CD4-positive, alpha-beta T cell treated with Interferon alpha-2 for 1 hour (primary cell): ENCODE results near the gene CC2D1A.
"Not testable (repeated sequence)": the region's sequence is repeated elsewhere in the genome, so short reads cannot be mapped to it uniquely, and the experiment has no call there.

Source experiments
- DNase-seq, 2 donors: peaks; one replicate each; pipeline ENCODE4 v3.0.0-alpha.2; 2020 to 2022

Gene CC2D1A

DNA sequence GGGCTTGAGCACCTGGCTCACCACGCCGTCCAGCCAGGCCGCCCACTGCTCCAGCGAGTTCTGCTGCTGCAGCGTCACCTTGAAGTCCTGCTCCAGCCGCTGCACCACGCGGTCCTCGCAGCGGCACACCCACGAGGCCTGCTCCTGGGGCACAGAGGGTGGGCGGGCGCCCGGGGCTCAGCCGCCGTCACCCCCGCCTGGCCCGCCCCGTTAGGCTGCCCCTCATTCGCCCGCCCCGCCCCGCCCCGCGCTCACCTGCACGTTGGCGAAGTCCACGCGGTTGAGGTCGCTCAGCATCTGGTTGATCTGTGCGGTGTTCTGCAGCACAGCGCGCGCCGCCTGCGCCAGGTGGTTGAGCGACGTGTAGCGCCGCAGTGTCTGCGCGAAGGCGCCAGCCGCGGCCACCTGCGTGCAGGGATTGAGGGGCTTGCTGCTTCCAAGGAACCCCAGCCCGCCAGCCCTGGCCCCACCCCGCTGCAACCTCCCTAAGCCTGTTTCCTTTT, 57.7 kb downstream of the CC2D1A start:
- DNase-seq = no peak

DNA sequence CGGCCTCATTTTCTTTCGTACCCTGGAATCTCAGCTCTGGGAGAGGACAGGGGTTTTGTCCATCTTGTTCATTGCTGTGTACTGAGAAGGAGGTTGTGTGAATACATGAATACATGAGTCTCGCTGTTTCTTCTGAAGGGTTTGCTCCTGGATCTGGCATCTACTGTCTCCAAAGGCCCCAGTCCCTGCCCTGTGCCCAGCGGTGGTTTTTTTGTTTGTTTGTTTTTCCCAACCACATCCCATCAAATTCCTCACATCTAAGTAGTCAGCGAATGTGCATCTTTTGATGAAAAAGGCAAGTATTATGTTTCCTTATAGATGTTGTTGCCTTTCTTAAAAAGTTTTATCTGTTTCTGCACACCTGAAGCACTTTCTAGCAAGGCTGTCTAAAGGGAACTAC, 58.8 kb downstream of the CC2D1A start:
- DNase-seq = no peak

DNA sequence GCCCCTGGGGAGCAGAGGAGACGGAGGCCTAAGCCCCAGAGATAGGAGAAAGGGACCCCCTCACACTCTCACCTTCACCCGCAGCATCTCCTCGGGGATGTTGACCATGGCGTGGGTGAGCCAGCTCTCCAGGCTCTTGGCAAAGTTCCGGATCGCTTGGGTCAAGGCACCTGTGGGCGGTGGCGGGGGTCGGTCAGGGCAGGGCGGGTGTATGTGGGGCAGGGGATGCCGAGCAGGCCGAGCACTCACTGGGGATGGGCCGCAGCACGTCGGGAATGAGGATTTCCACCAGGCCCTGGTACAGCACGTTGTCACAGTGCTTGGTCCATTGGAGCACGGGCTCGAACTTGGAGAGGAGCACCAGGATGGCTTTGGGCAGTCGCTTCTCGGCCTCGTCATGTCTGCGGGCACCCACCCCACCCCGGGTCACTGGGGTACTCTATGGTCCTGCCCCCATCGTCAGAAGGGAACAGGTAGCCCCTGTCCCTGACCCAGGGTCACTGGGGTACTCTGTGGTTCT, 59.4 kb downstream of the CC2D1A start:
- DNase-seq = no peak

DNA sequence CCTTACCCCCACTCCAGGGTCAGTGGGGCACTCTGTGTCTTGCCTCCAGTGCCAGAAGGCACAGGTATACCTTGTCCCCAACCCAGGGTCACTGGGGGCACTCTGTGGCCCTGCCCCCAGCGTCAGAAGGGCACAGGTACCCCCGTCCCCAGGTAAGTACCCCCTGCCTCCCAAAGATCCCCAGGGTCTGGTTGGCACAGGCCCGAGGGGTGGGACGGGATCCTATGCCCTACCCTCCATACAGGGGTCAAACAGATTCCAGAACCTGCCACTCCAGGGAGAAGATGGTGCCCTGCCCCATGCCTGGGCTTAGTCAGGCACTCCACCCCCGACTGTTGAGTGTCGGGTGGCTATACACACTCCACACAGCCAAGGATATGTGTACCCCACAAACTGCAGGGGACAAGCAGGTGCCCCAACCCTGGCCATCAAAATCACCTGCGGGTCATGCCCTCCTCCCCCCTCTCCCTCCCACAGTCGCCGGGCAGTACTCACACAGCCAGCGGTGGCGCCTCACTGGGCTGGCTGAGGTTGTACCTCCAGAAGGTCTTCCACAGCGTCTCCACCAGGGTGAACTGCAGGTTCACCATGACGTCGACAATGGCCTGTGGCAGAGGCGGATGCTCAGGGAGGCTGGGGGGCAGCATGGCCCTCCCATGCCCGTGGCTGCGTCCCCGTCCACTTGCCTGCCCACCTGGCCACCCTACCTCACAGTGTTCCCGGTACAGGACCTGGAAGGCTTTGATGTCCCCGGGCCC, 60.1 kb downstream of the CC2D1A start:
- DNase-seq = no peak

DNA sequence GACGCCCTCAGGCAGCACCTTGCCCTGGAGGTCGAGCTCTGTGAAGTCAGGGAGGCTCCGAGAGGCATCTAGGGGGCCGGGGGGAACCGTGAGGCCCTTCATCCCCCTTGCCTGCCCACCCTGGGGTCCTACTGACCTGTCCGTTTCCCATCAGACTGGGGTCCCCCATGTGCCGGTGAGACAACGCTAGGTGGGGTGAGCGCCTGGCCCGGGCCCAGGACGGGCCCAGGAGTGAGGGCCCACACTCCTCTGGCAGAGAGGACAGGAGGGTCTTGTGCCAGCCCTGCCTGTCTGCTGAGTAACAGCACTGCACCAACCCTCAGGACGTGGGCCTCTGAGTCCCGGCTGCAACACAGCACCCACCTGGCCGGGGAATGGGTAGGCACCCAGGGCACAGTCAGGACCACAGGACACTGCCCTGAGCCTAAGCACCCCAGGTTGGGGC, 60.7 kb downstream of the CC2D1A start:
- no peak for DNase-seq

DNA sequence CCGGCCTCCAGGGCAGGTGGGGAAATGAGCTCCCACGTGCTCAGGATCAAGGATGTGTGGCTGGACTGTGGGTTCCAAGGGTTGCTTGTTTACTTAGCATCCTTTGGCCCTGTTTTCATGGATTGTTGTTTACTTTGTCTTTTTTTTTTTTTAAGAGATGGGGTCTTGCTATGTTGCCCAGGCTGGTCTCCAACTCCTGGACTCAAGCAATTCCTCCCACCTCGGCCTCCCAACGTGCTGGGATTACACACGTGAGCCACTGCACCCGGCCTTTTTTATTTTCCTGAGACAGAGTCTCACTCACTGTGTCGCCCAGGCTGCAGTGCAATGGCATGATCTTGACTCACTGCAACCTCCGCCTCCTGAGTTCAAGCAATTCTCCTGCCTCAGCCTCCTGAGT, 61.2 kb downstream of the CC2D1A start:
- not testable (repeated sequence) for DNase-seq

DNA sequence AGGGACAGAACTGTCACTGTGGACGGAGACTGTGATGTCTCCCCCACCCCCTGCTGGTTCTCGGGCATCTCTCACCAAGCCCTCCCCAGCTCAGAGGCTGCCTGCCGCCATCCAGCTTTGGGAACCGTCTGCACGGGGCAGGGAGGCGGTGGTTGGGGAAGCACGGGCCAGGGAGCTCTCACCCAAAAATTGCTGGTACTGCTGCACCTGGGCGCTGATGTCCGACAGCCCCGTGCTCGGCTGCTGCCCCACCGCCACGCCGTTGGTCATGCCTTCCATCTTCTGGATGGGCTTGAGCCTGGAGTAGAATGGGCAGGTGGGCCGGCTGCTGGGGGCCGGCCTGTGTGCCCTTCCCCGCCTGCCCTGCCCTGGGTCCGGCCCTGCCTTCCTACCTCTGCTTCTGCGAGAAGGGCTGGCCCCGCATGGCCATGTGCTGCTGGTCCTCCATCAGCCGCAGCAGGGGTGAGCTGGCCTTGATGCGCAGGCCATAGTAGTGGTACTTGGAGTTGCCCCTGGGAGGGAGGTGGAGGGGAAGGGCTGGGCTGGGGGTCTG, 62.5 kb downstream of the CC2D1A start:
- DNase-seq = no peak

DNA sequence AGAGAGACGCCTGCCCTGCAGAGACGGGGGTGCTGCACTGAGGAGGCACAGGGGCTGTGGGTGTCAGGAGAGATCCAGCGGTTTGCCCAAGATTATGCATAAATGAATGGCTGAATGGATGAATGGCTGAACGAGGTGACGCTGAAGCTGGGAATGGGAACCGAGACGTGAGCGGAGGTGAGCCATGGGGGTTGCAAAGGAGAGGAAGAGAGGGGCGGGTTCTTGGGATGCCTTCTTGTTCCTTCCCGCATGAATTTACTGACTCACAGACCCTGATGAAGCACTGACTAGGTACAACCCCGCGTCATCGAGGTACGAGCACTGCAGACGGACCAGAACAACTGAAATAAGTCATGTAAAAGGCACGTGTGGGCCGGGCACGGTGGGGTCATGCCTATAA, 63.0 kb downstream of the CC2D1A start:
- DNase-seq = no peak

DNA sequence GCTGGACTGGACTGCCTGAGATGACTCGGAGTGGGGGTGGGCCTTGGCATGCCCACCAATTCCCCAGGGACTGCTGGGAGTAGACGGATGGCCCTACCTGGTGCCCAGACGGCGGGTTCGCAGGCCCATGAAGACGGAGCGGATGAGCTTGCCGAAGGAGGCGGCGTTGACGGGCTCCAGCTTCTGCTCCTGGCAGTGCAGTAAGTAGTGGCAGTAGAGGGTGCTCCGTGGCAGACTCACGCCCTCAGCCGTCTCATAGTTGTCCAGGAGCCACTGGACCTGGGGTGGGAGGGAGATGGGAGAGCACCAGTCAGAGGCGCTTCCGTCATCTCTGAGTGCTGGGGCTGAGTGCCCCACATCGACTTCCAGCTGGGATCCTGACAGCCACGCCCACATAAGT, 63.9 kb downstream of the CC2D1A start:
- no peak for DNase-seq

DNA sequence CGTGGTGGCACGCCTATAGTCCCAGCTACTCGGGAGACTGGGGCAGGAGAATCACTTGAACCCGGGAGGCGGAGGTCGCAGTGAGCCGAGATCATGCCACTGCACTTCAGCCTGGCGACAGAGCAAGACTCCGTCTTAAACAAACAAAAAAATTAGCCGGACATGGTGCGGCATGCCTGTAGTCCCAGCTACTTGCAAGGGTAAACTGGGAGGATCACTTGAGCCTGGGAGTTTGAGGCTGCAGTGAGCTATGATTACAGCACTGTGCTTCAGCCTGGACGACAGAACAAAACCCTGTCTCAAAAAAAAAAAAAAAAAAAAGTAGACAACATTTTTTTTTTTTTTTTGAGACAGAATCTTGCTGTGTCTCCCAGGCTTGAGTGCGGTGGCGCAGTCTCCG, 65.9 kb downstream of the CC2D1A start:
- DNase-seq = not testable (repeated sequence)

DNA sequence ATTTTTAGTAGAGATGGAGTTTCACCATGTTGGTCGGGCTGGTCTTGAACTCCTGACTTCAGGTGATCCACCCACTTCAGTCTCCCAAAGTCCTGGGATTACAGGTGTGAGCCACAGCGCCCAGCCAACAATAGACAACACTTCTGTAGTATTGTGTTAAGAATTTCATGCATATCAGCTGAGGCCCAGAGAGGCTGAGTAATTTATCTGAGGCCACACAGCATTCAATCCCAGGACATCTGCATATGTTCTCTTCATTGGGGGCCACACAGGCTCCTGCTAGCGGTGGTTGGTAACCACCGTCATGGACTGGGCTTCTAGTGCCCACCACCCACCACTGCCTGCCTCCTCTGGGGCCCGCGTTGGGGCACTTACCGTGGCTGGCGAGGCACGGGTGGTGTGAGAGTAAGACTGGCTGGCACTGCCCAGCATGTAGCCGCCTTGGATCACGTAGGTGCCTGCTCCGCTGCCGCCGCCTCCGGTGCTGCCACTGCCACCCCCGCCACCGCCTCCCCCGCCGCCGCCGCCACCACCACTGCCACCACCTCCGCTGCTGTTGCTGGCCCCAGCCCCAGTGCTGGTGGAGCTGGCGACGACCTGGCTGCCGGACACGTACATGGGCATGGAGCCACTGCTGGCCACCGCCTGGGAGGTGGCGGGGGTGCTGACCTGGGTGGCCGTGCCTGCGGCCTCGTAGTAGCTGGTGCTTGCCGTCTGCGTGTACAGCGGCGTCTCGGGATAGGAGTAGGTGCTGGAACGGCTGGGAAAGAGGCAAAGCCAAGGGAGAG, 66.6 kb downstream of the CC2D1A start:
- no peak for DNase-seq

DNA sequence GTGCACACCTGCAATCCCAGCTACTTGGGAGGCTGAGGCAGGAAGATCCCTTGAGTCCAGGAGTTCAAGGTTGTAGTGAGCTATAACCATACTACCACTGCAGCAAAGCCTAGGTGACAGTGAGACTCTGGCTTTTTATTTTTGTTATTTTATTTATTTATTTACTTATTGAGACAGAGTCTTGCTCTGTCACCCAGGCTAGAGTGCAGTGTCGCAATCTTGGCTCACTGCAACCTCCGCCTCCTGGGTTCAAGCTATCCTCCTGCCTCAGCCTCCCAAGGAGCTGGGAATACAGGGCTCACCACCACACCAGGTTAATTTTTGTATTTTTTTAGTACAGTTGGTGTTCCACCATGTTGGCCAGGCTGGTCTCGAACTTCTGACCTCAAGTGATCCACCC, 67.5 kb downstream of the CC2D1A start:
- DNase-seq = not testable (repeated sequence)

DNA sequence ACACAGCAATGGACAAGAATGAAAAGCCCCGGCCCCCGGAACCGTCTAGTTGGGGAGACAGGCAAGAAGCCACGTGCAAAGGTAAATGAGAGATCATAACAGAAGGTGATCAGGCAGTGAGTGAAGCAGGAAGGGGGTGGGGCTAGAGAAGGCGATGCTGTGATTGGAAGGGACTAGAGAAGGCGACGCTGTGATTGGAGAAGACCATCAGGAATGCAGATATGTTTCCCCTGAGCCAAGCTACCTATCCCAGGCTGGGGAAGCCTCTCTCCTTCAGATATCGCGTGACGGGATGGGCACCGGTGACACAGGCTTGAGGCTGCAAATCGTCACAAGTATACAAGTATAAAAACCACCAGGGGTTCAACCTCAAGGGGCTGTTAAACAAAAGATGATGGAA, 68.1 kb downstream of the CC2D1A start:
- peak; percentile 34 to 54 for DNase-seq

DNA sequence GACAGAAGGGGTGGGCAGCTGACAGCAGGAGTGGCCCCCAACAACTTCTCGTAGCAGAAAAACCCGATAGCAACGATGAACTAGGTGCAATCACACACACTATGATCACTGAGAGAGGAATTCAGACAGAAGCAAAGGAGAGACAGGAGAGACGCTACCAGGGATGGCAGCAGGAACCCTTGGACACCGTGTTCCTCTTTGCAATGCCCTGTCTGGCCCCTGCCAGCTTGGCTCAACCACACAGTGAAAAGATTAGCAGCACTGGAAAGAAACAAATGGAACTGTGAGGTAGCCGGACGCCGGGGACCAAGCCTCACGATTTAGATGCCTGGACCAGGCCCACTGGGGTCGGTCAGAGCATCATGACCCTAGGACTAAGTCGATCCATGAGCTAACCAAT, 69.9 kb downstream of the CC2D1A start:
- DNase-seq = no peak

DNA sequence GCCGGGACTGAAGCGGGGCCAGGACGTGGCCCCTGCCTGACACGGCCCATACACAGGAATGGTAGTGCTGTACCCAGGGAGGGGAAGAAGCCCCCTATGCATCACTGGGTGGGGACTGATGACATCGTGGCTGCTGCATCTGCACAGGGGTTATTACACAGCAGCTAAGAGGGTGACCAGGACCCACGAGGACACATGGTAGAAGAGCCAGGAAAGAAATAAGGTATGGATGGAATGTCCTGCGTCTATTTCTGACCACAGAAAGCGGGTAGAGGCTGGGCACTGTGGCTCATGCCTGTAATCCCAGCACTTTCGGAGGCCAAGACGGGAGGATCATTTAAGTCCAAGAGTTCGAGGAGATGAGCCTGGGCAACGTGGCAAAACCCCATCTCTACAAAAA, 70.4 kb downstream of the CC2D1A start:
- DNase-seq = no peak

DNA sequence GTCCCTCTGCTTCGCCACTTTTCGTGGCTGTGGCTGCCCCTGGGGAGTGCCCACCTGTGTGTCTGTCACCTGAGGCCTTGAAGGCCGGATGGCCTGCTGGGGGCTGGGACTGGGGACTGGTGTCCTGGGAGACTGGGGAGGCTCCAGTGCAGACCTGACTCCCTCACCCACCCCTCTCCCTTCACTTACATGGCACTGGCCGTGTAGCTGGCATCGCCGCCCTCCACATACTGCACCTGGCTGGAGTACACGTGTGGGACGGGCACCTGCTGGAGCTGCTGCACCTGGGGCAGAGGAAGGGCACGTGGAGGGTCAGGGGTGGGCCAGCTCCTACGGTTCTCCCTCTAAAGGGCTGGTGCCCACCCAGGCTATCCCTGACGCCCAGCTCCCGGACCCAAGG, 71.8 kb downstream of the CC2D1A start:
- DNase-seq = no peak

DNA sequence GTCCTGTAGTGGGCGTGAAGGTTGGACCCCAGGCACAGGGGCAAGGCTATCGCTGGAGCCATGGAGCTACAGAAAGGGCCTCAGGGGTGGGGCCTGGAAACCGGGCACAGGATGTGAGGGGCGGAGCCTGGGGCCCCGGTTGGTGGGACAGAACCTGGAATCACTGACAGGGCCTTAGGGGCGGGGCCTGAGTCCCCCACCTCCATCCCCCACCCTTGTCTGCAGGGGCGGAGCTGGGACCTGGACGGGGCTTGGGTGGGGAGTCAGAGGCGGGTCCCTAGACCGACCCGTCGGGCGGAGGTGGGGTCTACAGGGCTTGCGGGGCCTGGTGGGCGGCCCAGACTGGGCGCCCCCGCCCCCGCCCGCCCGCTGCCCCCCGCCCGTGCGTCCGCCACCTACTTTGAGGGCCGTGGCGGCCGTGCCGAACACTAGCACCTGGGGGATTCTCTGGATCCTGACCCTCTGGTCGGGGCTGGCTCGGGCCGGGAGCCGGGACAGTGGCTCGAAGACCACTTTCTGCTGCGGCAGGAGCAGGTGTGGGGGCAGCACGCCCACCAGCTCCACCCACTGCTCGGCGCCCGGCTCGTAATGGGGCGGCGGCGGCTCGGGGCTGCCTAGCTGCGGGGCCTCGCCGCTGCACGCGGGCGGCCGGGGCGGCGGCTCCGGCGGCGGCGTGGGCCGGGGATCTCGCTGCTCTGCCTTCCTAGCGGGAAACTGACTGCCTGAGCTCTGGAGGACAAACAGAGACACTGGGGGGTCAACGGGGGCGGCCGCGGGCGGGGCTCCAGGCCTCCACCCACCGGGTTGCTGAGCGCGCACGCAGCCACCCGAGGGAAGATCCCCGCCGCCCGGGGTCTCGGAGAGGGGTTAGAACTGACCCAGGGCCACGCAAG, 72.6 kb downstream of the CC2D1A start:
- DNase-seq = peak; percentile 44 to 46

DNA sequence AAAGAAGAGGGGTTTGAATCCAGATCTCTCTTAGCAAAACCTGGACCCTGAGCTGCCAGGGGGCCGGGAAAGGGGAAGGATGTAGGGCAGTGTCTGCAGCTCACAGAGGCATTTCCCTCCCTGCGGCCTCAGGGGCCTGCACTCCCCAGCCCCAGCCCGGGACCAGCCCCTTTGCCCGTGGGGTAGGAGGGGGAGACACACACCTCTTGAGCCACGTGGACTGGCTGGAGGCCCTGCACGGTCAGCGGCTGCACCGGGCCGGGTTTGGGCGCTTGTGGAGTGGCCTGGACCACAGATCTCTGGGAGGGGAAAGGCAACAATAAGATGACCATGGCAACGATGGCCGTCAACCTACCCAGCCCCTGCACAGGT, 73.2 kb downstream of the CC2D1A start:
- no peak for DNase-seq

DNA sequence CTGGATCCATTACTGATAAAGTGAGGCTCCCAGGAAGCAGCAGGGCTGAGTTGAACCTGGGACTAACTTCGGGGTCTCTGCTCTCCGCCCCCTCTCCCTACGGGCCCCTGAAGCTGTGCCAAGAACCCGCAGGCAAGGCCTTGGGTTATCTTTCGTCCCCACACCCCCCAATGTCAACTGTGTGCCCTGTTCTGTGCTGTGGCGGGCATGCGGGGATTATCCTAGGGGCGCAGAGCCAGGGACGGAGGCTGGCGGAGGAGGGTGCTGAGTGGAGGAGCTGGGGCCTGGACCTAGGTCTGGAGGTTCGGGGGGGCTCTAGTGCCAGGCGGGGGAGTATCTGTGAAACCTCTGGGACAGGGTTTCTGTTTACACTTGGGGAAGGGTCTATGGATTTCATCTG, 73.7 kb downstream of the CC2D1A start:
- no peak for DNase-seq

DNA sequence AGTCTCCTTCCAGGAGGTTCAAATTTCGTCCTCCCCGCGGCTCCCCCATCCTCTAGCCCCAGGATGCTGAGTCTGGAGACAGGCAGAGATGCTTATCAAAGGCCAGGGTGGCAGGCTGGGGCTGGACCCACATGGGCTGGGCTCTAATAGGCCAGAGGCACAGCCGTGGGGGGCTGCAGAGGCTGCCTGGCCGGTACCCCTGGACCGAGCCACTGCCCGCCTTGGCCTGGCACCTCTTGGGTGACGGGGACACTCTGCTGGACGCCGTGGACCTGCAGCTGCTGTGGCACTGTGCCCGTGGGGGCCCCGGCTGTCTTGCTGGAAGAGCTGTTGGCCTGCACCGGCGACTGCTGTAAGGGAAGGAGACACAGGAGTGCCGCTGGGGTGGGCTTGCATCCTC, 74.3 kb downstream of the CC2D1A start:
- no peak for DNase-seq
